ENCODE data around the gene IGF1R. TPM values are rescaled to one million over a fixed set of nuclear protein-coding genes. Genes with fewer than 3 reads are reported as not detected.
"Not testable (repeated sequence)": the region's sequence is repeated elsewhere in the genome, so short reads cannot be mapped to it uniquely, and the experiment has no call there.

The IGF1R gene
- total RNA-seq, 6 donors from 2014 or later, result 31.0 to 142 (median 63.8) TPM

DNA sequence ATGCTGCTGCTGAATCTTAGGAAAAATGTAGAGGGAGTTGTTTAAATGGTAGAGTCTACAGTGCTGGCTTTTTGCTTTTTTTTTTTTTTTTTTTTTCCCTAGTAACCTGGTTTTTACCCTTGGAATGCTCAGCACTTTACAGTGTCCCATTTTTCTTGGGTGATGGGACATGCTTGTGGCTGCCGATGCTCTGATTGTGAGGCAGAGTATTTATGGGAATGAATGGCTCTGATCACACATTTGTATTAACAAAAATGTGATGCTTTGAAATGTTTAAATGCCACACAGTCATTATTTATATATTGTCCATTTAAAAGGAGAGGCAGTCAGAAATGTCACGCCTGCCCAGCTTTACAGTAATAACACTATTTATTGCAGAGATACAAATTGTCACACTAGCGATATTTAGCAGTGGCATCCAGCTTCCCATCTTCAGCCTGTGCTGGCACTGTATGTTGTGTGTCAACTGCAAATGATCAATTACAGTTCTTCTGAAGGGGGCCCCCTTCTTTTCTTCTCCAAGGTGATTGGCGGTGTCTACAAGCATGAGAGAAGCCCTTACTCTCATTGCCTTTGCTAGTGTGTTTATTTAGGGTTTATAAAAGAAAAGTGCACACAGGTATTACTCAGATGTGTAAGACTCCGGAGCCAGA lies 30.9 kb upstream of the IGF1R start:
- 88 to 89% methylated on average over 5 of the region's 5 CpGs for WGBS, 2 donors
- Histone ChIP-seq H3K4me1 (no peaks in the 10 kb centered on the region), H3K27ac (no peak overlapping the region), H3K9me3 (no peaks in the 10 kb centered on the region), H3K4me3 (no peak overlapping the region), H3K27me3 (peaks cover 0 to 5% (median 0%) of the 10 kb centered on the region in 4 donors), H3K36me3 (no peaks in the 10 kb centered on the region)
- ATAC-seq (ENCODE audit: low FRiP score in 2 of 2) (no peak), DNase-seq (no peak)
- no peak for TF ChIP-seq POLR2A (IDR thresholded peaks at IDR 0.05)
- no peak for TF ChIP-seq EP300 (IDR thresholded peaks at IDR 0.05)
- TF ChIP-seq, protein P1, sequence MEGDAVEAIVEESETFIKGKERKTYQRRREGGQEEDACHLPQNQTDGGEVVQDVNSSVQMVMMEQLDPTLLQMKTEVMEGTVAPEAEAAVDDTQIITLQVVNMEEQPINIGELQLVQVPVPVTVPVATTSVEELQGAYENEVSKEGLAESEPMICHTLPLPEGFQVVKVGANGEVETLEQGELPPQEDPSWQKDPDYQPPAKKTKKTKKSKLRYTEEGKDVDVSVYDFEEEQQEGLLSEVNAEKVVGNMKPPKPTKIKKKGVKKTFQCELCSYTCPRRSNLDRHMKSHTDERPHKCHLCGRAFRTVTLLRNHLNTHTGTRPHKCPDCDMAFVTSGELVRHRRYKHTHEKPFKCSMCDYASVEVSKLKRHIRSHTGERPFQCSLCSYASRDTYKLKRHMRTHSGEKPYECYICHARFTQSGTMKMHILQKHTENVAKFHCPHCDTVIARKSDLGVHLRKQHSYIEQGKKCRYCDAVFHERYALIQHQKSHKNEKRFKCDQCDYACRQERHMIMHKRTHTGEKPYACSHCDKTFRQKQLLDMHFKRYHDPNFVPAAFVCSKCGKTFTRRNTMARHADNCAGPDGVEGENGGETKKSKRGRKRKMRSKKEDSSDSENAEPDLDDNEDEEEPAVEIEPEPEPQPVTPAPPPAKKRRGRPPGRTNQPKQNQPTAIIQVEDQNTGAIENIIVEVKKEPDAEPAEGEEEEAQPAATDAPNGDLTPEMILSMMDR (IDR thresholded peaks at IDR 0.05), result no peak
- no peak for TF ChIP-seq POLR2AphosphoS5 (IDR thresholded peaks at IDR 0.05)

DNA sequence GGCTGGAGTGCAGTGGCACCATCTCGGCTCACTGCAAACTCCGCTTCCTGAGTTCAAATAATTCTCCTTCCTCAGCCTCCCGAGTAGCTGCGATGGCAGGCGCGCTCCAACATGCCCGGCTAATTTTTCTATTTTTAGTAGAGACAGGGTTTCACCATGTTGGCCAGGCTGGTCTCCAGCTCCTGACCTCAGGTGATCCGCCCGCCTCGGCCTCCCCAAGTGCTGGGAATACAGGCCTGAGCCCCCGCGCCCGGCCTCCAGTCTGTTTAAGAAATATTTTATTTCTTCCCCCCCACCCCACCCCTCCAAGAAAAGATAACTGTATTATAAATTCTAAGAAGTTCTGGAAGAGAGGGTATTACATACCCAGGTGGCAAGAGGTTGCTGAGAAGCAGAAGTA lies 29.8 kb upstream of the IGF1R start:
- H3K27ac ChIP-seq; ATAC-seq (ENCODE audit: low FRiP score in 2 of 2); H3K4me3 ChIP-seq; H3K27me3 ChIP-seq; H3K36me3 ChIP-seq; H3K9me3 ChIP-seq; H3K4me1 ChIP-seq: not testable (repeated sequence)
- peak in 1 of 2 donors; percentile 50 for DNase-seq
- WGBS, 2 donors, result 93 to 97% methylated on average over 13 of the region's 13 CpGs

DNA sequence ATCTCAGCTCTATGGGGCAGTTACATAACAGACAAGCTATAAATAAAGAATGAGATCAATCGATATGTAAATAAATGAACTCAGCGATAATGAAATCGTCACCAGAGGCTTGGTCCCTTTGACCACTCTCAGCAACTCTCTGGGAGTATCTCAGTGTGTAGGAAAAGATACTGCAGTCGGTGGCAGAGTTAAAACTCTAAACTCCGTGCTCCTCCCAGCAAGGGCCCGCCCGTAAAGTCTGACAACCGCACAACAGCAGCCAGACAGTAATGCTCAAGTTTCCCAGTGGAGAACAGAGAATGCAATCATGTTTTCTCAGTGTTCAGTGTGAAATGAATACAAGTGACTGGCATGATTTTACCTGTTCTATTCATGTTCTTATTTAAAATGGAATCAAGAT lies 28.3 kb upstream of the IGF1R start:
- ATAC-seq (ENCODE audit: low FRiP score in 2 of 2) (no peak), DNase-seq (no peak)
- Histone ChIP-seq H3K9me3 (no peaks in the 10 kb centered on the region), H3K4me3 (no peak overlapping the region), H3K36me3 (no peaks in the 10 kb centered on the region), H3K27me3 (peaks cover 0 to 5% (median 0%) of the 10 kb centered on the region in 4 donors), H3K4me1 (no peaks in the 10 kb centered on the region), H3K27ac (no peak overlapping the region)
- no peak for TF ChIP-seq POLR2AphosphoS5 (IDR thresholded peaks at IDR 0.05)
- TF ChIP-seq EP300 (IDR thresholded peaks at IDR 0.05), result no peak
- TF ChIP-seq, protein P1 (IDR thresholded peaks at IDR 0.05), result no peak
- no peak for TF ChIP-seq POLR2A (IDR thresholded peaks at IDR 0.05)
- WGBS, 2 donors, result 83 to 88% methylated on average over 8 of the region's 8 CpGs

DNA sequence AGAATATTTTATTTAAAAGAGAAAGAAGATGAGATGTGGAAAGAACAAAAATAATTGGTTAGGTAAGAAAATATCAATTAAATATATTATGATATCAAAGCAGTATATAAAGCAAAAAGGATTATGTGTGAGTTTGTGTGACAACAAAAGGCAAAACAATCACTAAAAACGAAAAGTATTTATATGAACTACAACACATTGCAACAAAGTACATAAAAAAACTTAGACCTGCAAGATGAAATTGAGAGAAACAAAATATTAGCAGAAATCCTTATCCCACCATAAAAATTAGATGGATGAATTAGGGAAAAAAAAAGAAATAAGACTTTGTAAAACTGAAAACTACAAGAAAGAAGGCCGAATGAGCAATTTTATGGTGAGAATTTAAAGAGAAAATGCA lies 27.3 kb upstream of the IGF1R start:
- DNase-seq (no peak), ATAC-seq (ENCODE audit: low FRiP score in 2 of 2) (no peak)
- H3K4me1 ChIP-seq, result no peaks in the 10 kb centered on the region
- H3K27me3 ChIP-seq, result peaks cover 0 to 5% (median 0%) of the 10 kb centered on the region in 4 donors
- 54 to 55% methylated on average over 2 of the region's 2 CpGs for WGBS, 2 donors
- TF ChIP-seq POLR2A (IDR thresholded peaks at IDR 0.05) (no peak), EP300 (IDR thresholded peaks at IDR 0.05) (no peak), POLR2AphosphoS5 (IDR thresholded peaks at IDR 0.05) (no peak)
- TF ChIP-seq, protein P1 (IDR thresholded peaks at IDR 0.05), result no peak
- H3K27ac ChIP-seq, result no peak overlapping the region
- H3K36me3 ChIP-seq, result no peaks in the 10 kb centered on the region
- H3K4me3 ChIP-seq, result no peak overlapping the region
- H3K9me3 ChIP-seq, result no peaks in the 10 kb centered on the region

DNA sequence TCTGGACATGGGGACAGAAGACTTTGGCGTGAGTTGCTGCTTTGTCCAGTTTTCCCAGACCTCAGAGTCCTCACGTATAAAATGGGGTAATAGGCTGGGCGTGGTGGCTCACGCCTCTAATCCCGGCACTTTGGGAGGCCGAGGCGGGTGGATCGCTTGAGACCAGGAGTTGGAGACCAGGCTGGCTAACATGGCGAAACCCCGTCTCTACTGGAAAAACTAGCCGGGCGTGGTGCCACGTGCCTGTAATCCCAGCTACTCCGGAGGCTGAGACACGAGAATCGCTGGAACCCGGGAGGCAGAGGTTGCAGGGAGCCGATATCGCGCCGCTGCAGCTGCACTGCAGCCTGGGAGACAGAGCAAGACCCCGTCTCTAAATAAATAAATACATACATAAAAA lies 22.7 kb upstream of the IGF1R start:
- no peaks in the 10 kb centered on the region for H3K4me1 ChIP-seq
- TF ChIP-seq, protein P1 (IDR thresholded peaks at IDR 0.05), result no peak
- TF ChIP-seq POLR2AphosphoS5 (IDR thresholded peaks at IDR 0.05) (no peak), EP300 (IDR thresholded peaks at IDR 0.05) (no peak), POLR2A (IDR thresholded peaks at IDR 0.05) (no peak)
- DNase-seq (peak in 1 of 2 donors; percentile 40), ATAC-seq (ENCODE audit: low FRiP score in 2 of 2) (no peak)
- WGBS, 2 donors, result 94 to 95% methylated on average over 21 to 22 of the region's 22 CpGs
- peaks cover 0 to 5% (median 0%) of the 10 kb centered on the region in 4 donors for H3K27me3 ChIP-seq
- no peak overlapping the region for H3K4me3 ChIP-seq
- no peaks in the 10 kb centered on the region for H3K9me3 ChIP-seq
- no peak overlapping the region for H3K27ac ChIP-seq
- H3K36me3 ChIP-seq, result no peaks in the 10 kb centered on the region
